Type B pancreatic cell (in vitro differentiated cells): ENCODE results near the gene TNRC6C. TPM values are rescaled to one million over a fixed set of nuclear protein-coding genes. Genes with fewer than 3 reads are reported as not detected.

Experiments used
- DNase-seq: peaks from one replicate; pipeline ENCODE4 v3.0.0; 2021; ENCODE audit warnings: mixed read lengths; ENCODE audit not compliant: unreplicated experiment; ENCODE audit errors: extremely low spot score
- H3K27ac Mint-ChIP-seq: 2 replicates; pipeline ENCODE4 v1.8.0; 2021; ENCODE audit warnings: mild to moderate bottlenecking, mixed read lengths
- H3K27me3 Mint-ChIP-seq: 2 replicates; pipeline ENCODE4 v1.8.0; 2021; ENCODE audit warnings: mixed read lengths
- H3K36me3 Mint-ChIP-seq: 2 replicates; pipeline ENCODE4 v1.8.0; 2021; ENCODE audit warnings: mixed read lengths
- H3K4me1 Mint-ChIP-seq: one replicate; pipeline ENCODE4 v1.8.0; 2021; ENCODE audit warnings: mixed read lengths; ENCODE audit not compliant: unreplicated experiment
- H3K4me3 Mint-ChIP-seq: 2 replicates; pipeline ENCODE4 v1.8.0; 2021; ENCODE audit warnings: mild to moderate bottlenecking, mixed read lengths
- H3K9me3 Mint-ChIP-seq: 2 replicates; pipeline ENCODE4 v1.8.0; 2021; ENCODE audit warnings: mixed read lengths
- CTCF ChIP-seq: fragments of 200-600 bp; sonication (generic); conservative IDR thresholded peaks from 2 replicates; pipeline ENCODE4 v1.5.0; 2021; ENCODE audit warnings: antibody characterized with exemption, mild to moderate bottlenecking
- total RNA-seq: library from RNA; stranded (reverse); gene quantifications from 2 replicates; pipeline ENCODE4 v1.2.1, GENCODE V29; 2021; ENCODE audit warnings: low replicate concordance

TNRC6C gene
- total RNA-seq, 1 donor from 2014 or later, result 36.7 TPM

- peaks cover 20% of the 10 kb centered on the region for H3K36me3 Mint-ChIP-seq
- DNase-seq, result no peak
- peaks cover 5% of the 10 kb centered on the region for H3K4me1 Mint-ChIP-seq
- no peaks in the 10 kb centered on the region for H3K9me3 Mint-ChIP-seq
- no peak for TF ChIP-seq CTCF
- no peaks in the 10 kb centered on the region for H3K27me3 Mint-ChIP-seq
- no peak overlapping the region for H3K27ac Mint-ChIP-seq
- H3K4me3 Mint-ChIP-seq, result no peak overlapping the region
Observed at GRCh38 chr17:78044280-78044835, 85.9 kb downstream of the TNRC6C start.

- Mint-ChIP-seq H3K4me1 (peaks cover 3% of the 10 kb centered on the region), H3K4me3 (no peak overlapping the region), H3K9me3 (no peaks in the 10 kb centered on the region), H3K27me3 (no peaks in the 10 kb centered on the region), H3K27ac (no peak overlapping the region), H3K36me3 (peaks cover 25% of the 10 kb centered on the region)
- DNase-seq, result no peak
- no peak for TF ChIP-seq CTCF
Observed at GRCh38 chr17:78045316-78045715, 86.8 kb downstream of the TNRC6C start.

- Mint-ChIP-seq H3K27ac (no peak overlapping the region), H3K9me3 (no peaks in the 10 kb centered on the region), H3K36me3 (peaks cover 38% of the 10 kb centered on the region), H3K4me3 (no peak overlapping the region), H3K4me1 (no peaks in the 10 kb centered on the region), H3K27me3 (no peaks in the 10 kb centered on the region)
- no peak for DNase-seq
- no peak for TF ChIP-seq CTCF
Observed at GRCh38 chr17:78046923-78047322, 88.4 kb downstream of the TNRC6C start.

- TF ChIP-seq CTCF, result no peak
- peaks cover 37% of the 10 kb centered on the region for H3K36me3 Mint-ChIP-seq
- H3K9me3 Mint-ChIP-seq, result no peaks in the 10 kb centered on the region
- no peak for DNase-seq
- no peaks in the 10 kb centered on the region for H3K4me1 Mint-ChIP-seq
- no peak overlapping the region for H3K4me3 Mint-ChIP-seq
- no peaks in the 10 kb centered on the region for H3K27me3 Mint-ChIP-seq
- no peak overlapping the region for H3K27ac Mint-ChIP-seq
Observed at GRCh38 chr17:78048346-78049292, 90.1 kb downstream of the TNRC6C start.

- TF ChIP-seq CTCF, result no peak
- no peak overlapping the region for H3K27ac Mint-ChIP-seq
- peaks cover 36% of the 10 kb centered on the region for H3K36me3 Mint-ChIP-seq
- no peaks in the 10 kb centered on the region for H3K9me3 Mint-ChIP-seq
- no peaks in the 10 kb centered on the region for H3K27me3 Mint-ChIP-seq
- no peak overlapping the region for H3K4me3 Mint-ChIP-seq
- no peaks in the 10 kb centered on the region for H3K4me1 Mint-ChIP-seq
- DNase-seq, result no peak
Observed at GRCh38 chr17:78049609-78050008, 91.1 kb downstream of the TNRC6C start.
